Glomerular endothelial cell (primary cell): ENCODE measurements around the gene PLXNB2. TPM values are rescaled to one million over a fixed set of nuclear protein-coding genes. Genes with fewer than 3 reads are reported as not detected.
"Not testable (repeated sequence)": the region's sequence is repeated elsewhere in the genome, so short reads cannot be mapped to it uniquely, and the experiment has no call there.

Experiments
- DNase-seq: peaks from one replicate; pipeline ENCODE4 v3.0.0-alpha.2; 2011; ENCODE audit warnings: low read depth, low spot score; ENCODE audit errors: extremely low read depth
- total RNA-seq: library from RNA; depleted of rRNA; stranded (reverse); fragments of >200 nt; gene quantifications from 2 replicates; pipeline ENCODE4 v1.2.3, GENCODE V29; 2015

Gene PLXNB2
- total RNA-seq, 1 donor from 2014 or later: 233 TPM

GRCh38 chr22:50326225-50326955, 18.9 kb upstream of the PLXNB2 start:
- no peak for DNase-seq

GRCh38 chr22:50325444-50326224, 18.2 kb upstream of the PLXNB2 start:
- no peak for DNase-seq

- no peak for DNase-seq
Measured at GRCh38 chr22:50323900-50324299, 16.5 kb upstream of the PLXNB2 start.

- not testable (repeated sequence) for DNase-seq
Measured at GRCh38 chr22:50322382-50323104, 15.1 kb upstream of the PLXNB2 start.

- DNase-seq: no peak
Measured at GRCh38 chr22:50320671-50321325, 13.4 kb upstream of the PLXNB2 start.

- DNase-seq: no peak
Measured at GRCh38 chr22:50320116-50320515, 12.7 kb upstream of the PLXNB2 start.

- DNase-seq: no peak
Measured at GRCh38 chr22:50319503-50319951, 12.1 kb upstream of the PLXNB2 start.

- no peak for DNase-seq
Measured at GRCh38 chr22:50318698-50319411, 11.4 kb upstream of the PLXNB2 start.

- no peak for DNase-seq
Measured at GRCh38 chr22:50318356-50318697, 10.9 kb upstream of the PLXNB2 start.

- DNase-seq: no peak
Measured at GRCh38 chr22:50317674-50318073, 10.2 kb upstream of the PLXNB2 start.

GRCh38 chr22:50317178-50317577, 9.7 kb upstream of the PLXNB2 start:
- DNase-seq: no peak

GRCh38 chr22:50316114-50317065, 8.9 kb upstream of the PLXNB2 start:
- no peak for DNase-seq

- DNase-seq: no peak
Measured at GRCh38 chr22:50315289-50316113, 8.1 kb upstream of the PLXNB2 start.

- DNase-seq: no peak
Measured at GRCh38 chr22:50314455-50315288, 7.2 kb upstream of the PLXNB2 start.

GRCh38 chr22:50314081-50314454, 6.6 kb upstream of the PLXNB2 start:
- DNase-seq: no peak

GRCh38 chr22:50313600-50313999, 6.2 kb upstream of the PLXNB2 start:
- DNase-seq: no peak

GRCh38 chr22:50313021-50313420, 5.6 kb upstream of the PLXNB2 start:
- no peak for DNase-seq

GRCh38 chr22:50312371-50312770, 4.9 kb upstream of the PLXNB2 start:
- DNase-seq: no peak
